Measurements from ENCODE around the gene STK10. TPM values are rescaled to one million over a fixed set of nuclear protein-coding genes. Genes with fewer than 3 reads are reported as not detected.

Gene STK10
- polyA plus RNA-seq, 1 donor (not counting 4 experiments of a cell fraction or from before 2014, with no cell fraction given), result 19.8 TPM

- no peak overlapping the region for H3K27ac ChIP-seq (ENCODE audit: control insufficient read depth, insufficient read depth, low read length)
- H3K4me2 ChIP-seq (ENCODE audit: control insufficient read depth, extremely low read depth, insufficient read depth, low read depth, low read length), result no peak overlapping the region
- peaks cover 16% of the 10 kb centered on the region for H3K4me1 ChIP-seq (ENCODE audit: control insufficient read depth, extremely low read depth, insufficient read depth, low read length)
- no peak overlapping the region for H2AFZ ChIP-seq (ENCODE audit: control insufficient read depth, low read length)
- no peak for FAIRE-seq
- dilution Hi-C loops (cut with MboI; ENCODE audit: extremely low pct_ligation_motif_present, low sequenced_read_pairs), result no loop called here
- H3K9me1 ChIP-seq (ENCODE audit: control insufficient read depth, extremely low read depth, insufficient read depth, low read length), result peaks cover 5% of the 10 kb centered on the region
- H3K9me3 ChIP-seq (ENCODE audit: control insufficient read depth, low read depth, low read length), result no peaks in the 10 kb centered on the region
- H3K4me3 ChIP-seq (ENCODE audit: control insufficient read depth in 2 of 3, extremely low read depth in 1 of 3, insufficient read depth in 2 of 3, low read depth in 1 of 3, low read length in 3 of 3), result no peak overlapping the region
- H3K36me3 ChIP-seq (ENCODE audit: control insufficient read depth in 2 of 2, extremely low read depth in 1 of 2, insufficient read depth in 2 of 2, low read length in 2 of 2), result peaks cover 8 to 14% of the 10 kb centered on the region in 2 experiments
- peaks cover 22% of the 10 kb centered on the region for H4K20me1 ChIP-seq (ENCODE audit: control insufficient read depth, extremely low read depth, insufficient read depth, low read length)
- H3K9ac ChIP-seq (ENCODE audit: control insufficient read depth, extremely low read depth, insufficient read depth, low read length), result no peak overlapping the region
- H3K27me3 ChIP-seq (ENCODE audit: control insufficient read depth, extremely low read depth, insufficient read depth, low read length), result no peaks in the 10 kb centered on the region
- H3K79me2 ChIP-seq (ENCODE audit: control insufficient read depth, insufficient read depth, low read length), result peaks cover 85% of the 10 kb centered on the region
- no peak for DNase-seq (ENCODE audit: low read depth, low spot score)
- TF ChIP-seq CTCF (optimal IDR thresholded peaks at IDR 0.05 in 1 of 3, IDR thresholded peaks at IDR 0.05 in 1 of 3, conservative IDR thresholded peaks at IDR 0.05 in 1 of 3; ENCODE audit: extremely low read depth in 1 of 3, insufficient read depth in 2 of 3, low read length in 3 of 3) (no peak), EZH2 (IDR thresholded peaks at IDR 0.05; ENCODE audit: low read length) (no peak)
Observed at GRCh38 chr5:172144291-172144815, 43.7 kb downstream of the STK10 start.

GRCh38 chr5:172143875-172144274, 44.1 kb downstream of the STK10 start:
- peaks cover 8 to 14% of the 10 kb centered on the region in 2 experiments for H3K36me3 ChIP-seq (ENCODE audit: control insufficient read depth in 2 of 2, extremely low read depth in 1 of 2, insufficient read depth in 2 of 2, low read length in 2 of 2)
- dilution Hi-C loops (cut with MboI; ENCODE audit: extremely low pct_ligation_motif_present, low sequenced_read_pairs), result no loop called here
- DNase-seq (ENCODE audit: low read depth, low spot score) (no peak), FAIRE-seq (no peak)
- H3K9me3 ChIP-seq (ENCODE audit: control insufficient read depth, low read depth, low read length), result no peaks in the 10 kb centered on the region
- no peak overlapping the region for H2AFZ ChIP-seq (ENCODE audit: control insufficient read depth, low read length)
- peaks cover 16% of the 10 kb centered on the region for H3K4me1 ChIP-seq (ENCODE audit: control insufficient read depth, extremely low read depth, insufficient read depth, low read length)
- peaks cover 5% of the 10 kb centered on the region for H3K9me1 ChIP-seq (ENCODE audit: control insufficient read depth, extremely low read depth, insufficient read depth, low read length)
- no peak overlapping the region for H3K9ac ChIP-seq (ENCODE audit: control insufficient read depth, extremely low read depth, insufficient read depth, low read length)
- no peak overlapping the region for H3K27ac ChIP-seq (ENCODE audit: control insufficient read depth, insufficient read depth, low read length)
- no peaks in the 10 kb centered on the region for H3K27me3 ChIP-seq (ENCODE audit: control insufficient read depth, extremely low read depth, insufficient read depth, low read length)
- H4K20me1 ChIP-seq (ENCODE audit: control insufficient read depth, extremely low read depth, insufficient read depth, low read length), result peaks cover 22% of the 10 kb centered on the region
- no peak overlapping the region for H3K4me2 ChIP-seq (ENCODE audit: control insufficient read depth, extremely low read depth, insufficient read depth, low read depth, low read length)
- TF ChIP-seq CTCF (optimal IDR thresholded peaks at IDR 0.05 in 1 of 3, IDR thresholded peaks at IDR 0.05 in 1 of 3, conservative IDR thresholded peaks at IDR 0.05 in 1 of 3; ENCODE audit: extremely low read depth in 1 of 3, insufficient read depth in 2 of 3, low read length in 3 of 3) (no peak), EZH2 (IDR thresholded peaks at IDR 0.05; ENCODE audit: low read length) (no peak)
- H3K79me2 ChIP-seq (ENCODE audit: control insufficient read depth, insufficient read depth, low read length), result peaks cover 86% of the 10 kb centered on the region
- no peak overlapping the region for H3K4me3 ChIP-seq (ENCODE audit: control insufficient read depth in 2 of 3, extremely low read depth in 1 of 3, insufficient read depth in 2 of 3, low read depth in 1 of 3, low read length in 3 of 3)
